ENCODE measurements around the gene MPEG1. TPM values are rescaled to one million over a fixed set of nuclear protein-coding genes. Genes with fewer than 3 reads are reported as not detected.

MPEG1 gene
- total RNA-seq, 1 experiment from 2014 or later: 0.08 TPM

DNA sequence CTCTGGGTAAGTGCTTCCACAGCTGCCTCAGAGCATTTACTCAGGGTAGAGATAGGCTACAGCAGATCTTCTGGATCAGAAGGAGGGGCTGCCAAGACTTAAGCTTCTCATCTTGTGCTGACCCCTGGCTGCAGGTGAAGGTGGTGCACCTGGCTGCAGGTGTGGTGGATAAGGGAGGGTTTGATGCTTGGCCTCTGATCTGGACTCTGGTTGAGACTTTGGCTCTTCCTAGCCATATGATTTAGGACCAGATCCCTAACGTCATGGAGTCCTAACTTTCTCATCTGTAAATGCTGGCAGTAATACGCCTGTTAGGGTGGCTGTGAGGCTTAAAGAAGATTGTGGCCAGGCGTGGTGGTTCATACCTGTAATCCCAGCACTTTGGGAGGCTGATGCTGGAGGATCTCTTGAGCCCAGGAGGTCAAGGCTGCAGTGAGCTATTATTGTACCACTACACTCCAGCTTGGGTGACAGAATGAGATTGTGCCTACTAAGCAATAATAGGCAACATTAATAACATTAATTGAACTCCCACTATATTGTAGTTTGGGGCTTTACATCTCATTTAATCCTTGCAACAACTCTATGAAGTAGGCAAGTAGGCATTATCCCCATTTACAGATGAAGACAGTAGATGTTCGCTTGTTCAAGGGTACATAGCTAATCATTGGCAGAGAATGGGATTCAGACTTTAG is 30.1 kb downstream of the MPEG1 start:
- TF ChIP-seq, protein P1, sequence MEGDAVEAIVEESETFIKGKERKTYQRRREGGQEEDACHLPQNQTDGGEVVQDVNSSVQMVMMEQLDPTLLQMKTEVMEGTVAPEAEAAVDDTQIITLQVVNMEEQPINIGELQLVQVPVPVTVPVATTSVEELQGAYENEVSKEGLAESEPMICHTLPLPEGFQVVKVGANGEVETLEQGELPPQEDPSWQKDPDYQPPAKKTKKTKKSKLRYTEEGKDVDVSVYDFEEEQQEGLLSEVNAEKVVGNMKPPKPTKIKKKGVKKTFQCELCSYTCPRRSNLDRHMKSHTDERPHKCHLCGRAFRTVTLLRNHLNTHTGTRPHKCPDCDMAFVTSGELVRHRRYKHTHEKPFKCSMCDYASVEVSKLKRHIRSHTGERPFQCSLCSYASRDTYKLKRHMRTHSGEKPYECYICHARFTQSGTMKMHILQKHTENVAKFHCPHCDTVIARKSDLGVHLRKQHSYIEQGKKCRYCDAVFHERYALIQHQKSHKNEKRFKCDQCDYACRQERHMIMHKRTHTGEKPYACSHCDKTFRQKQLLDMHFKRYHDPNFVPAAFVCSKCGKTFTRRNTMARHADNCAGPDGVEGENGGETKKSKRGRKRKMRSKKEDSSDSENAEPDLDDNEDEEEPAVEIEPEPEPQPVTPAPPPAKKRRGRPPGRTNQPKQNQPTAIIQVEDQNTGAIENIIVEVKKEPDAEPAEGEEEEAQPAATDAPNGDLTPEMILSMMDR (IDR thresholded peaks at IDR 0.05): peak; percentile 18; the same call in 1 of the 2 replicates
- TF ChIP-seq, protein P2, sequence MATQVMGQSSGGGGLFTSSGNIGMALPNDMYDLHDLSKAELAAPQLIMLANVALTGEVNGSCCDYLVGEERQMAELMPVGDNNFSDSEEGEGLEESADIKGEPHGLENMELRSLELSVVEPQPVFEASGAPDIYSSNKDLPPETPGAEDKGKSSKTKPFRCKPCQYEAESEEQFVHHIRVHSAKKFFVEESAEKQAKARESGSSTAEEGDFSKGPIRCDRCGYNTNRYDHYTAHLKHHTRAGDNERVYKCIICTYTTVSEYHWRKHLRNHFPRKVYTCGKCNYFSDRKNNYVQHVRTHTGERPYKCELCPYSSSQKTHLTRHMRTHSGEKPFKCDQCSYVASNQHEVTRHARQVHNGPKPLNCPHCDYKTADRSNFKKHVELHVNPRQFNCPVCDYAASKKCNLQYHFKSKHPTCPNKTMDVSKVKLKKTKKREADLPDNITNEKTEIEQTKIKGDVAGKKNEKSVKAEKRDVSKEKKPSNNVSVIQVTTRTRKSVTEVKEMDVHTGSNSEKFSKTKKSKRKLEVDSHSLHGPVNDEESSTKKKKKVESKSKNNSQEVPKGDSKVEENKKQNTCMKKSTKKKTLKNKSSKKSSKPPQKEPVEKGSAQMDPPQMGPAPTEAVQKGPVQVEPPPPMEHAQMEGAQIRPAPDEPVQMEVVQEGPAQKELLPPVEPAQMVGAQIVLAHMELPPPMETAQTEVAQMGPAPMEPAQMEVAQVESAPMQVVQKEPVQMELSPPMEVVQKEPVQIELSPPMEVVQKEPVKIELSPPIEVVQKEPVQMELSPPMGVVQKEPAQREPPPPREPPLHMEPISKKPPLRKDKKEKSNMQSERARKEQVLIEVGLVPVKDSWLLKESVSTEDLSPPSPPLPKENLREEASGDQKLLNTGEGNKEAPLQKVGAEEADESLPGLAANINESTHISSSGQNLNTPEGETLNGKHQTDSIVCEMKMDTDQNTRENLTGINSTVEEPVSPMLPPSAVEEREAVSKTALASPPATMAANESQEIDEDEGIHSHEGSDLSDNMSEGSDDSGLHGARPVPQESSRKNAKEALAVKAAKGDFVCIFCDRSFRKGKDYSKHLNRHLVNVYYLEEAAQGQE (IDR thresholded peaks at IDR 0.05; ENCODE audit: insufficient read depth in 1 of 2, low read depth in 2 of 2, low read length in 1 of 2): no peak
- H3K4me1 ChIP-seq (ENCODE audit: control insufficient read depth, insufficient read depth, low read length): no peaks in the 10 kb centered on the region
- no peak overlapping the region for H3K27ac ChIP-seq (ENCODE audit: low read length)
- intact Hi-C loops (cut with micrococcal nuclease; ENCODE audit: unreplicated experiment): no loop called here
- peaks cover 2% of the 10 kb centered on the region for H3K27me3 ChIP-seq (ENCODE audit: control insufficient read depth, insufficient read depth, low read length)
- ATAC-seq (no peak), DNase-seq (ENCODE audit: low read depth, low spot score) (no peak)
- BruUV-seq (replicated peaks): no TSS peak
- H3K4me3 ChIP-seq (ENCODE audit: low read depth in 2 of 2, low read length in 2 of 2): no peak overlapping the region
- in situ Hi-C loops (cut with HindIII; ENCODE audit: low pct_unique_long_range_greater_than_20kb, low sequenced_read_pairs): no loop called here
- POLR2A ChIA-PET: no interaction called here
- CTCF ChIA-PET: interaction anchor here (0.6 kb wide), 1 partner anchor 11 kb away, joined by 7 read pairs; the partner anchor contains the start of gene DTX4
- H3K9me3 ChIP-seq (ENCODE audit: control insufficient read depth, insufficient read depth, low read depth, low read length): no peaks in the 10 kb centered on the region
- no peaks in the 10 kb centered on the region for H3K36me3 ChIP-seq (ENCODE audit: control insufficient read depth, insufficient read depth, low read length)

DNA sequence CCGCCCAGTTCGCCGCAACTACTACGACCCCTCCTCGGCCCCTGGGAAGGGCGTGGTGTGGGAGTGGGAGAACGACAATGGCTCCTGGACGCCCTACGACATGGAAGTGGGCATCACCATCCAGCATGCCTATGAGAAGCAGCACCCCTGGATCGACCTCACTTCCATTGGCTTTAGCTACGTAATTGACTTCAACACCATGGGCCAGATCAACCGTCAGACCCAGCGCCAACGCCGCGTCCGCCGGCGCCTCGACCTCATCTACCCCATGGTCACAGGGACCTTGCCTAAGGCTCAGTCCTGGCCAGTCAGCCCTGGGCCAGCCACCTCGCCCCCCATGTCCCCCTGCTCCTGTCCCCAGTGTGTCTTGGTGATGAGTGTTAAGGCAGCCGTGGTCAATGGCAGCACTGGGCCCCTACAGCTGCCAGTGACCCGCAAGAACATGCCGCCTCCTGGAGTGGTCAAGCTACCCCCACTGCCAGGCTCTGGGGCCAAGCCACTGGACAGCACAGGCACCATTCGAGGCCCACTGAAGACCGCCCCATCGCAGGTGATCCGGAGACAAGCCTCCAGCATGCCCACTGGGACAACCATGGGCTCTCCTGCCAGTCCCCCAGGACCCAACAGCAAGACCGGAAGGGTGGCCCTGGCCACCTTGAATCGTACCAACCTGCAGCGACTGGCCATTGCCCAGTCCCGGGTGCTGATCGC is 30.8 kb downstream of the MPEG1 start:
- ATAC-seq (no peak), DNase-seq (ENCODE audit: low read depth, low spot score) (no peak)
- Histone ChIP-seq H3K36me3 (ENCODE audit: control insufficient read depth, insufficient read depth, low read length) (no peaks in the 10 kb centered on the region), H3K9me3 (ENCODE audit: control insufficient read depth, insufficient read depth, low read depth, low read length) (no peaks in the 10 kb centered on the region), H3K27me3 (ENCODE audit: control insufficient read depth, insufficient read depth, low read length) (peaks cover 4% of the 10 kb centered on the region), H3K4me1 (ENCODE audit: control insufficient read depth, insufficient read depth, low read length) (no peaks in the 10 kb centered on the region), H3K27ac (ENCODE audit: low read length) (no peak overlapping the region), H3K4me3 (ENCODE audit: low read depth in 2 of 2, low read length in 2 of 2) (no peak overlapping the region)
- TF ChIP-seq, protein P2 (IDR thresholded peaks at IDR 0.05; ENCODE audit: insufficient read depth in 1 of 2, low read depth in 2 of 2, low read length in 1 of 2): no peak
- TF ChIP-seq, protein P1 (IDR thresholded peaks at IDR 0.05): no peak
- no peak for TF ChIP-seq SIN3A (IDR thresholded peaks at IDR 0.05; ENCODE audit: borderline replicate concordance, insufficient read depth, low read depth, low read length)
- no peak for TF ChIP-seq POLR2AphosphoS5 (IDR thresholded peaks at IDR 0.05; ENCODE audit: low read depth, low read length)
- TF ChIP-seq TCF7L2 (IDR thresholded peaks at IDR 0.05; ENCODE audit: low read depth, low read length): no peak
- ChIA-PET POLR2A (no interaction called here), CTCF (interaction anchor here (0.6 kb wide), 1 partner anchor 10 kb away, joined by 7 read pairs; the partner anchor contains the start of gene DTX4)
- BruUV-seq (replicated peaks): no TSS peak
- intact Hi-C loops (cut with micrococcal nuclease; ENCODE audit: unreplicated experiment) (no loop called here), in situ Hi-C loops (cut with HindIII; ENCODE audit: low pct_unique_long_range_greater_than_20kb, low sequenced_read_pairs) (no loop called here)

All from Panc1 (cell line).